Neuronal stem cell (in vitro differentiated cells): ENCODE measurements around the gene TRA2A. TPM values are rescaled to one million over a fixed set of nuclear protein-coding genes. Genes with fewer than 3 reads are reported as not detected.

Experiments
- DNase-seq: peaks from one replicate; pipeline ENCODE4 v3.0.0-alpha.2; 2013; ENCODE audit warnings: low spot score
- H2AFZ ChIP-seq: one replicate; pipeline ENCODE4 v1.6.1; 2013; ENCODE audit warnings: mild to moderate bottlenecking, low read length, inconsistent platforms
- H2AK5ac ChIP-seq: 2 replicates; pipeline ENCODE4 v1.6.1; 2013; ENCODE audit warnings: low read depth, mild to moderate bottlenecking, inconsistent platforms, low read length, moderate library complexity, mixed read lengths
- H2BK120ac ChIP-seq: 2 replicates; pipeline ENCODE4 v1.6.1; 2013; ENCODE audit warnings: low read depth, mild to moderate bottlenecking, inconsistent platforms, low read length, moderate library complexity, mixed read lengths
- H2BK12ac ChIP-seq: one replicate; pipeline ENCODE4 v1.6.1; 2013; ENCODE audit warnings: low read length, inconsistent platforms
- H2BK15ac ChIP-seq: 2 replicates; pipeline ENCODE4 v1.6.1; 2013; ENCODE audit warnings: mild to moderate bottlenecking, low read length, inconsistent platforms, mixed read lengths
- H2BK5ac ChIP-seq: one replicate; pipeline ENCODE4 v1.6.1; 2013; ENCODE audit warnings: inconsistent platforms, mild to moderate bottlenecking, low read length, moderate library complexity
- H3K14ac ChIP-seq: one replicate; pipeline ENCODE4 v1.6.1; 2013; ENCODE audit warnings: low read length, inconsistent platforms
- H3K18ac ChIP-seq: 2 replicates; pipeline ENCODE4 v1.6.1; 2013; ENCODE audit warnings: low read length, inconsistent platforms
- H3K23ac ChIP-seq: 2 replicates; pipeline ENCODE4 v1.6.1; 2013; ENCODE audit warnings: low read depth, mild to moderate bottlenecking, mixed read lengths, low read length, inconsistent platforms; ENCODE audit not compliant: poor library complexity
- H3K27ac ChIP-seq: replicated peaks from 3 replicates; pipeline ENCODE4 v1.5.1; 2013; ENCODE audit warnings: low read length, inconsistent platforms
- H3K27me3 ChIP-seq, 3 experiments: 2 replicates each; pipeline ENCODE4 v1.6.1; 2013; ENCODE audit warnings: low read length in 3 of 3, mild to moderate bottlenecking in 2 of 3, inconsistent platforms in 1 of 3, low read depth in 1 of 3, mixed read lengths in 1 of 3, moderate library complexity in 1 of 3; ENCODE audit not compliant: control insufficient read depth in 3 of 3, insufficient read depth in 3 of 3
- H3K36me3 ChIP-seq, 2 donors: replicated peaks in 1 of 2; 2 replicates each; pipeline ENCODE4 v1.6.1; 2013; ENCODE audit warnings: low read length in 2 of 2; ENCODE audit not compliant: control insufficient read depth in 2 of 2, insufficient read depth in 2 of 2
- H3K4ac ChIP-seq: 2 replicates; pipeline ENCODE4 v1.6.1; 2013; ENCODE audit warnings: inconsistent platforms, mild to moderate bottlenecking, low read length, moderate library complexity
- H3K4me1 ChIP-seq, 2 donors: 1 replicate in 1 of 2; 2 replicates in 1 of 2; pipeline ENCODE4 v1.6.1; 2013; ENCODE audit warnings: low read length in 2 of 2, low read depth in 1 of 2; ENCODE audit not compliant: control insufficient read depth in 2 of 2, insufficient read depth in 1 of 2
- H3K4me2 ChIP-seq: one replicate; pipeline ENCODE4 v1.6.1; 2013; ENCODE audit warnings: mild to moderate bottlenecking, low read length, inconsistent platforms; ENCODE audit not compliant: insufficient read depth, poor library complexity, severe bottlenecking
- H3K4me3 ChIP-seq, 2 donors: 2 replicates each; pipeline ENCODE4 v1.5.1; 2013; ENCODE audit warnings: low read length in 2 of 2, mild to moderate bottlenecking in 2 of 2, inconsistent platforms in 1 of 2, moderate library complexity in 1 of 2
- H3K79me1 ChIP-seq: one replicate; pipeline ENCODE4 v1.6.1; 2013; ENCODE audit warnings: low read depth, mild to moderate bottlenecking, inconsistent platforms, low read length, moderate library complexity
- H3K9ac ChIP-seq: one replicate; pipeline ENCODE4 v1.6.1; 2013; ENCODE audit warnings: mild to moderate bottlenecking, low read depth, low read length, inconsistent platforms; ENCODE audit not compliant: poor library complexity
- H3K9me3 ChIP-seq, 2 donors: replicated peaks in 1 of 2; 2 replicates each; pipeline versions ENCODE3 to v1.6.1; 2013; ENCODE audit warnings: low read length in 2 of 2, mild to moderate bottlenecking in 2 of 2, inconsistent platforms in 1 of 2, low read depth in 1 of 2, mixed read lengths in 1 of 2, moderate library complexity in 1 of 2; ENCODE audit not compliant: control insufficient read depth in 2 of 2, insufficient read depth in 1 of 2
- H4K8ac ChIP-seq: one replicate; pipeline ENCODE4 v1.6.1; 2013; ENCODE audit warnings: low read depth, mild to moderate bottlenecking, inconsistent platforms, low read length, moderate library complexity
- H4K91ac ChIP-seq: one replicate; pipeline ENCODE4 v1.6.1; 2013; ENCODE audit warnings: low read length, low read depth, mild to moderate bottlenecking, inconsistent platforms; ENCODE audit not compliant: poor library complexity
- WGBS, 2 donors: extraction: QIAGEN DNeasy Blood & Tissue Kit; methylation state at CpG; one replicate each; pipeline ENCODE4 v1.1.7; 2013; ENCODE audit warnings: missing lambda C conversion rate in 2 of 2, mixed read lengths in 1 of 2; ENCODE audit not compliant: insufficient read length in 2 of 2, insufficient replicate concordance in 1 of 2; ENCODE audit errors: extremely low coverage in 2 of 2; 5-methylcytosine and 5-hydroxymethylcytosine counted together
- polyA plus RNA-seq, 2 experiments: library from polyadenylated mRNA; stranded (reverse); fragments of 200-250 nt; gene quantifications; one replicate each; pipeline ENCODE4 v1.2.3, GENCODE V29; 2013

The TRA2A gene
- 93.0 TPM for polyA plus RNA-seq (2013, experiment 1 of 2)
- 96.4 TPM for polyA plus RNA-seq (2013, experiment 2 of 2)

GRCh38 chr7:23531794-23532489 lies at the start of gene TRA2A:
TSS of gene TRA2A (minus strand) at chr7:23531981. CDS start at chr7:23531824, 157 bp downstream.
- peak within 1 kb of the TSS; percentile 78 to 96 for H3K4me3 ChIP-seq
- peak within 1 kb of the TSS; percentile 85 for H2AFZ ChIP-seq
- H3K4me2 ChIP-seq, result peak within 1 kb of the TSS; percentile 38
- peaks cover 0 to 2% of the 10 kb centered on the region in 2 donors for H3K4me1 ChIP-seq
- H3K79me1 ChIP-seq, result peaks cover 2% of the 10 kb centered on the region
- no peak within 1 kb of the TSS for H2BK12ac ChIP-seq
- peaks cover 0 to 31% of the 10 kb centered on the region in 2 donors for H3K36me3 ChIP-seq
- H3K18ac ChIP-seq, result peak within 1 kb of the TSS; percentile 97
- peak within 1 kb of the TSS; percentile 92 for H3K9ac ChIP-seq
- H4K8ac ChIP-seq, result no peak within 1 kb of the TSS
- no CpG with 5 or more reads among the region's 50 CpGs for WGBS, 2 donors
- H3K23ac ChIP-seq, result peak within 1 kb of the TSS; percentile 82
- H2BK15ac ChIP-seq, result peak within 1 kb of the TSS; percentile 58
- H3K9me3 ChIP-seq, result peaks cover 0 to 14% of the 10 kb centered on the region in 2 donors
- H3K27me3 ChIP-seq, result no peaks in the 10 kb centered on the region
- H3K14ac ChIP-seq, result peak within 1 kb of the TSS; percentile 5
- H3K4ac ChIP-seq, result peak within 1 kb of the TSS; percentile 93
- H2BK120ac ChIP-seq, result no peak within 1 kb of the TSS
- H2AK5ac ChIP-seq, result peak within 1 kb of the TSS; percentile 94
- peak within 1 kb of the TSS; percentile 97 for H4K91ac ChIP-seq
- peak within 1 kb of the TSS; percentile 95 for H2BK5ac ChIP-seq
- peak within 1 kb of the TSS; percentile 65 for H3K27ac ChIP-seq
- DNase-seq, result peak; percentile 92

GRCh38 chr7:23570592-23571200 lies 38.9 kb upstream of the TRA2A start:
- H3K14ac ChIP-seq, result no peak overlapping the region
- no peaks in the 10 kb centered on the region for H3K4me1 ChIP-seq
- no peak overlapping the region for H3K4ac ChIP-seq
- no peak overlapping the region for H3K4me3 ChIP-seq
- peak; percentile 81 for DNase-seq
- H3K27me3 ChIP-seq, result no peaks in the 10 kb centered on the region
- no peak overlapping the region for H3K27ac ChIP-seq
- no peak overlapping the region for H4K8ac ChIP-seq
- H2BK12ac ChIP-seq, result no peak overlapping the region
- no CpG with 5 or more reads among the region's 5 CpGs for WGBS, 2 donors
- H3K79me1 ChIP-seq, result no peaks in the 10 kb centered on the region
- H2BK120ac ChIP-seq, result no peak overlapping the region
- no peak overlapping the region for H3K9ac ChIP-seq
- H3K18ac ChIP-seq, result no peak overlapping the region
- no peak overlapping the region for H2BK5ac ChIP-seq
- H3K36me3 ChIP-seq, result no peaks in the 10 kb centered on the region
- H3K9me3 ChIP-seq, result no peaks in the 10 kb centered on the region
- H2AFZ ChIP-seq, result peak overlapping the region; percentile 77
- H4K91ac ChIP-seq, result no peak overlapping the region
- H3K23ac ChIP-seq, result no peak overlapping the region
- no peak overlapping the region for H2BK15ac ChIP-seq
- H3K4me2 ChIP-seq, result no peak overlapping the region
- H2AK5ac ChIP-seq, result no peak overlapping the region

- Histone ChIP-seq H3K4me2 (no peak overlapping the region), H2BK120ac (no peak overlapping the region), H2AFZ (no peak overlapping the region), H3K27me3 (no peaks in the 10 kb centered on the region), H3K18ac (no peak overlapping the region), H4K91ac (no peak overlapping the region), H3K27ac (no peak overlapping the region), H3K9me3 (no peaks in the 10 kb centered on the region), H2BK12ac (no peak overlapping the region), H3K14ac (no peak overlapping the region), H3K79me1 (no peaks in the 10 kb centered on the region), H2AK5ac (no peak overlapping the region), H3K23ac (no peak overlapping the region), H2BK15ac (no peak overlapping the region), H4K8ac (no peak overlapping the region), H3K4me1 (no peaks in the 10 kb centered on the region), H3K9ac (no peak overlapping the region), H2BK5ac (no peak overlapping the region), H3K4ac (no peak overlapping the region), H3K4me3 (no peak overlapping the region), H3K36me3 (no peaks in the 10 kb centered on the region)
- no peak for DNase-seq
Observed at GRCh38 chr7:23558303-23558702, 26.5 kb upstream of the TRA2A start.

GRCh38 chr7:23547662-23548061 lies 15.9 kb upstream of the TRA2A start:
- no peak overlapping the region for H3K14ac ChIP-seq
- H3K27ac ChIP-seq, result no peak overlapping the region
- H4K8ac ChIP-seq, result no peak overlapping the region
- no peak overlapping the region for H2BK15ac ChIP-seq
- no peaks in the 10 kb centered on the region for H3K79me1 ChIP-seq
- H3K4me3 ChIP-seq, result no peak overlapping the region
- H4K91ac ChIP-seq, result no peak overlapping the region
- no peak overlapping the region for H3K4ac ChIP-seq
- no peak overlapping the region for H2BK12ac ChIP-seq
- no peaks in the 10 kb centered on the region for H3K36me3 ChIP-seq
- H3K4me1 ChIP-seq, result no peaks in the 10 kb centered on the region
- no peak overlapping the region for H3K4me2 ChIP-seq
- H3K9ac ChIP-seq, result no peak overlapping the region
- no CpG with 5 or more reads among the region's 4 CpGs for WGBS, 2 donors
- no peak overlapping the region for H3K23ac ChIP-seq
- H3K9me3 ChIP-seq, result no peaks in the 10 kb centered on the region
- H2AFZ ChIP-seq, result no peak overlapping the region
- H3K27me3 ChIP-seq, result no peaks in the 10 kb centered on the region
- DNase-seq, result no peak
- no peak overlapping the region for H2BK120ac ChIP-seq
- H2BK5ac ChIP-seq, result no peak overlapping the region
- H2AK5ac ChIP-seq, result no peak overlapping the region
- no peak overlapping the region for H3K18ac ChIP-seq
